ENCODE results near the gene KCNH8. TPM values are rescaled to one million over a fixed set of nuclear protein-coding genes. Genes with fewer than 3 reads are reported as not detected.

KCNH8 gene
- total RNA-seq, 4 donors from 2014 or later, result 0.11 to 0.42 (median 0.26) TPM

GRCh38 chr3:19399356-19399755, 251.0 kb downstream of the KCNH8 start:
- 95% methylated on average over 1 of the region's 1 CpG for WGBS
- Histone ChIP-seq H3K36me3 (no peaks in the 10 kb centered on the region), H3K27ac (replicated peaks in 1 of 4) (no peak overlapping the region), H3K27me3 (no peaks in the 10 kb centered on the region), H3K4me1 (no peaks in the 10 kb centered on the region), H3K9me3 (no peaks in the 10 kb centered on the region), H3K4me3 (no peak overlapping the region)
- no peak for TF ChIP-seq POLR2AphosphoS5 (IDR thresholded peaks at IDR 0.05)
- TF ChIP-seq POLR2A (IDR thresholded peaks at IDR 0.05; ENCODE audit: low read depth), result no peak
- TF ChIP-seq EP300 (IDR thresholded peaks at IDR 0.05), result no peak
- TF ChIP-seq CTCF (IDR thresholded peaks at IDR 0.05), result no peak
- no peak for DNase-seq (ENCODE audit: extremely low spot score)
- intact Hi-C loops (cut with DNase I), result no loop called here

- Histone ChIP-seq H3K36me3 (no peaks in the 10 kb centered on the region), H3K27me3 (no peaks in the 10 kb centered on the region), H3K4me1 (no peaks in the 10 kb centered on the region), H3K9me3 (no peaks in the 10 kb centered on the region), H3K4me3 (no peak overlapping the region), H3K27ac (replicated peaks in 1 of 4) (no peak overlapping the region)
- no peak for DNase-seq (ENCODE audit: extremely low spot score)
- no peak for TF ChIP-seq CTCF (IDR thresholded peaks at IDR 0.05)
- TF ChIP-seq EP300 (IDR thresholded peaks at IDR 0.05), result no peak
- TF ChIP-seq POLR2AphosphoS5 (IDR thresholded peaks at IDR 0.05), result no peak
- TF ChIP-seq POLR2A (IDR thresholded peaks at IDR 0.05; ENCODE audit: low read depth), result no peak
- WGBS, result 82% methylated on average over 2 of the region's 2 CpGs
- intact Hi-C loops (cut with DNase I), result no loop called here
These were observed 251.5 kb downstream of the KCNH8 start for GRCh38 chr3:19399836-19400235.

GRCh38 chr3:19420159-19420558, 271.8 kb downstream of the KCNH8 start:
- DNase-seq (ENCODE audit: extremely low spot score), result no peak
- Histone ChIP-seq H3K27me3 (no peaks in the 10 kb centered on the region), H3K4me1 (no peaks in the 10 kb centered on the region), H3K9me3 (no peaks in the 10 kb centered on the region), H3K27ac (replicated peaks in 1 of 4) (no peak overlapping the region), H3K36me3 (no peaks in the 10 kb centered on the region), H3K4me3 (no peak overlapping the region)
- WGBS, result 60% methylated on average over 4 of the region's 4 CpGs
- intact Hi-C loops (cut with DNase I), result no loop called here
- TF ChIP-seq POLR2A (IDR thresholded peaks at IDR 0.05; ENCODE audit: low read depth) (no peak), EP300 (IDR thresholded peaks at IDR 0.05) (no peak), POLR2AphosphoS5 (IDR thresholded peaks at IDR 0.05) (no peak), CTCF (IDR thresholded peaks at IDR 0.05) (no peak)

GRCh38 chr3:19425825-19426224, 277.5 kb downstream of the KCNH8 start:
- H3K4me1 ChIP-seq, result no peaks in the 10 kb centered on the region
- H3K27me3 ChIP-seq, result no peaks in the 10 kb centered on the region
- DNase-seq (ENCODE audit: extremely low spot score), result no peak
- intact Hi-C loops (cut with DNase I), result no loop called here
- TF ChIP-seq EP300 (IDR thresholded peaks at IDR 0.05) (no peak), POLR2AphosphoS5 (IDR thresholded peaks at IDR 0.05) (no peak), POLR2A (IDR thresholded peaks at IDR 0.05; ENCODE audit: low read depth) (no peak), CTCF (IDR thresholded peaks at IDR 0.05) (no peak)
- 79% methylated on average over 1 of the region's 1 CpG for WGBS
- H3K27ac ChIP-seq (replicated peaks in 1 of 4), result no peak overlapping the region
- H3K4me3 ChIP-seq, result no peak overlapping the region
- H3K36me3 ChIP-seq, result no peaks in the 10 kb centered on the region
- H3K9me3 ChIP-seq, result no peaks in the 10 kb centered on the region

GRCh38 chr3:19427422-19428149, 279.3 kb downstream of the KCNH8 start:
- TF ChIP-seq CTCF (IDR thresholded peaks at IDR 0.05) (no peak), EP300 (IDR thresholded peaks at IDR 0.05) (no peak), POLR2AphosphoS5 (IDR thresholded peaks at IDR 0.05) (no peak), POLR2A (IDR thresholded peaks at IDR 0.05; ENCODE audit: low read depth) (no peak)
- Histone ChIP-seq H3K4me3 (no peak overlapping the region), H3K27me3 (no peaks in the 10 kb centered on the region), H3K36me3 (no peaks in the 10 kb centered on the region), H3K9me3 (no peaks in the 10 kb centered on the region), H3K4me1 (peaks cover 0 to 3% (median 0%) of the 10 kb centered on the region in 4 donors), H3K27ac (replicated peaks in 1 of 4) (no peak overlapping the region)
- intact Hi-C loops (cut with DNase I), result no loop called here
- no peak for DNase-seq (ENCODE audit: extremely low spot score)
- 67% methylated on average over 1 of the region's 1 CpG for WGBS
